HAP-1 (cell line): ENCODE data around the gene KCNQ1.

Experiments
- DNase-seq, 2 experiments: peaks; one replicate each; pipeline ENCODE4 v3.0.0-alpha.2; 2016 to 2020; ENCODE audit warnings: low spot score in 2 of 2
- H3K27me3 ChIP-seq: fragments of 250-450 bp; sonication (Bioruptor Pico); 2 replicates; pipeline ENCODE4 v1.5.1; 2020; ENCODE audit warnings: low read depth, mild to moderate bottlenecking, moderate library complexity
- H3K36me3 ChIP-seq: fragments of 250-450 bp; sonication (Bioruptor Pico); replicated peaks from 2 replicates; pipeline ENCODE4 v1.5.1; 2020; ENCODE audit warnings: mild to moderate bottlenecking
- H3K4me1 ChIP-seq: fragments of 250-450 bp; sonication (Bioruptor Pico); 2 replicates; pipeline ENCODE4 v1.5.1; 2020; ENCODE audit warnings: mild to moderate bottlenecking
- H3K4me3 ChIP-seq: fragments of 250-450 bp; sonication (Bioruptor Pico); 2 replicates; pipeline ENCODE4 v1.5.1; 2020; ENCODE audit warnings: mild to moderate bottlenecking, moderate library complexity
- H3K9me3 ChIP-seq: fragments of 250-450 bp; sonication (Bioruptor Pico); 2 replicates; pipeline ENCODE4 v1.5.1; 2020; ENCODE audit warnings: mild to moderate bottlenecking, moderate library complexity
- in situ Hi-C: fragments of 300-500 bp; cut with MboI; formaldehyde crosslinking; loops from 3 replicates; pipeline ENCODE4 v1.14.3; 2020; ENCODE audit warnings: low sequenced_read_pairs, inconsistent platforms, mixed read lengths

The KCNQ1 gene

GRCh38 chr11:2577031-2577990, 132.5 kb downstream of the KCNQ1 start:
- no peaks in the 10 kb centered on the region for H3K9me3 ChIP-seq
- H3K4me3 ChIP-seq: no peak overlapping the region
- H3K27me3 ChIP-seq: no peaks in the 10 kb centered on the region
- in situ Hi-C loops: no loop called here
- DNase-seq: no peak
- H3K4me1 ChIP-seq: no peaks in the 10 kb centered on the region
- no peaks in the 10 kb centered on the region for H3K36me3 ChIP-seq

- Histone ChIP-seq H3K9me3 (no peaks in the 10 kb centered on the region), H3K4me1 (no peaks in the 10 kb centered on the region), H3K27me3 (no peaks in the 10 kb centered on the region), H3K36me3 (no peaks in the 10 kb centered on the region), H3K4me3 (no peak overlapping the region)
- in situ Hi-C loops: no loop called here
- no peak for DNase-seq
Measured at GRCh38 chr11:2577991-2578928, 133.5 kb downstream of the KCNQ1 start.

DNA sequence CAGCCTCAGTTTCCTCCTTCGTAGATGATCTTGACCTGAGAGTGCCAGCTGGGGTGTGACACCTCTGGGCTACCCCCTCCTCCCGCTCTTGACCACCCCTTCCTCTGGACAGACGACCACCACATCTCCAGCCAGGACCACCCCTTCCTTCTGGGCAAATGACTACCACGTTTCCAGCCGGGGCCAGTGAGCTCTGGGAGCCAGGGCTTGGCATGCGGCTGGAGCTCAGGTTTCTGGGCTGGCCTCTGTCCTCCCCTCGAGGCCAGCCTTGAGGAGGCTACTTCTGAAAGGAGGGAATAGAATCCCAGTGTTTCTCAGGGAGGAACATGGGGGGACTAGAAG, 134.1 kb downstream of the KCNQ1 start:
- in situ Hi-C loops: no loop called here
- Histone ChIP-seq H3K4me1 (no peaks in the 10 kb centered on the region), H3K36me3 (no peaks in the 10 kb centered on the region), H3K27me3 (no peaks in the 10 kb centered on the region), H3K9me3 (no peaks in the 10 kb centered on the region), H3K4me3 (no peak overlapping the region)
- DNase-seq: no peak

- no peaks in the 10 kb centered on the region for H3K9me3 ChIP-seq
- H3K4me3 ChIP-seq: no peak overlapping the region
- peak in 1 of 2 experiments; percentile 7 for DNase-seq
- H3K4me1 ChIP-seq: no peaks in the 10 kb centered on the region
- in situ Hi-C loops: no loop called here
- H3K27me3 ChIP-seq: no peaks in the 10 kb centered on the region
- no peaks in the 10 kb centered on the region for H3K36me3 ChIP-seq
Measured at GRCh38 chr11:2579315-2580060, 134.7 kb downstream of the KCNQ1 start.

- Histone ChIP-seq H3K27me3 (no peaks in the 10 kb centered on the region), H3K36me3 (no peaks in the 10 kb centered on the region), H3K4me1 (no peaks in the 10 kb centered on the region), H3K9me3 (no peaks in the 10 kb centered on the region), H3K4me3 (no peak overlapping the region)
- peak in 1 of 2 experiments; percentile 7 for DNase-seq
- in situ Hi-C loops: no loop called here
Measured at GRCh38 chr11:2580061-2580421, 135.2 kb downstream of the KCNQ1 start.

DNA sequence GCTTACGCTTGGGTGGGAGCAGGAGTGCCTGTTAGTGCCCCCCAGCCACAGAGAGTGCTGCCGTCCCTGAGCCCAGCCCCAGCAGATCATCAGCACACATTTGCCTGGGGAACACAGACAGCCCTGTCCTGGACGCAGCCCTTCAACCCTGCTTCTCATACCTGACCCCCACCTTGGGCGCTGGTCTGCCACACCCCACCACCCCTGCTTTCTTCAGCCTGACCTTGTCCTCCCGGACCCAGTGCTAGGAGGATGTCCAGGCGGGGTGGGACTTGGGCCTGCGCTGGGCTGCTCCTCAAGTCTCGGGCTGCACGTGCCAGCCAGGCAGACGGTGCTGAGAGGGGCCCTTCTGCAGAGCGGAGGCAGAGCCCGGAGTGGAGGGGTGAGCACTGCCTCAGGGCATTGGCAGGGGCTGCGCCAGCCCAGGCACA, 135.8 kb downstream of the KCNQ1 start:
- no peak overlapping the region for H3K4me3 ChIP-seq
- H3K4me1 ChIP-seq: no peaks in the 10 kb centered on the region
- in situ Hi-C loops: no loop called here
- no peaks in the 10 kb centered on the region for H3K36me3 ChIP-seq
- peak in 1 of 2 experiments; percentile 2 for DNase-seq
- H3K9me3 ChIP-seq: no peaks in the 10 kb centered on the region
- H3K27me3 ChIP-seq: no peaks in the 10 kb centered on the region

GRCh38 chr11:2581151-2581930, 136.5 kb downstream of the KCNQ1 start:
- DNase-seq: peak in 1 of 2 experiments; percentile 7
- Histone ChIP-seq H3K4me3 (no peak overlapping the region), H3K4me1 (no peaks in the 10 kb centered on the region), H3K9me3 (no peaks in the 10 kb centered on the region), H3K36me3 (no peaks in the 10 kb centered on the region), H3K27me3 (no peaks in the 10 kb centered on the region)
- in situ Hi-C loops: no loop called here

GRCh38 chr11:2581931-2582350, 137.1 kb downstream of the KCNQ1 start:
- H3K36me3 ChIP-seq: no peaks in the 10 kb centered on the region
- H3K27me3 ChIP-seq: no peaks in the 10 kb centered on the region
- H3K4me1 ChIP-seq: no peaks in the 10 kb centered on the region
- H3K4me3 ChIP-seq: no peak overlapping the region
- DNase-seq: peak in 1 of 2 experiments; percentile 4
- H3K9me3 ChIP-seq: no peaks in the 10 kb centered on the region
- in situ Hi-C loops: no loop called here

DNA sequence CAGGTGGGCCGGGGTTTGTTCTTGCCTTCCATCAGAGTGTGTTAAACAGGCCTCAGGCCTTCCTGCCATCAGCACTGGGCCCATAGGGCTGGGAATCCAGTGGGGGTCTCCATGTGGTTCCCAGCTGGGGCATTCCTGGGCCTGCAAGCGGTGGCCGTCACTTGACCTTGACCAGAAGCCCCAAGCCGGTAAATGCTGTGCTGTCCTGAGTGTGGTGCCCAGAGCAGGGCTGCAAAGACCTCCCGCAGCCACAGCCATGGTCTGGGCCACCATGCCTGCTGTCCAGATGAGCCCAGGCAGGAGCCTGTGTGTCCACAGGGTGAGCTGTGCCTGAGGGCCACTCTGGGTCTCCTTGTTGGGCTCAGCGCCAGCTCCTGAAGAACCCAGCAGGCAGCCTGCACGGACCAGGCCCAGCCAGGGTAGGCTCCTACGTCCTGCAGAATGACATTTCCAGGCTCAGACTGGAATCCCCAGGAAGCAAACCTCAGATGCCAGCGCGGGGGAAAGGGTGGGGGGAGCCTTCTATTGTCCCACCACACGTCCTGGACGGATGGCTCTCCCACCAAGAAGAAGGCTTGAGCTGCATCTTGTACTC, 137.6 kb downstream of the KCNQ1 start:
- Histone ChIP-seq H3K4me3 (no peak overlapping the region), H3K9me3 (no peaks in the 10 kb centered on the region), H3K36me3 (no peaks in the 10 kb centered on the region), H3K4me1 (no peaks in the 10 kb centered on the region), H3K27me3 (no peaks in the 10 kb centered on the region)
- DNase-seq: peak in 1 of 2 experiments; percentile 5
- in situ Hi-C loops: no loop called here

DNA sequence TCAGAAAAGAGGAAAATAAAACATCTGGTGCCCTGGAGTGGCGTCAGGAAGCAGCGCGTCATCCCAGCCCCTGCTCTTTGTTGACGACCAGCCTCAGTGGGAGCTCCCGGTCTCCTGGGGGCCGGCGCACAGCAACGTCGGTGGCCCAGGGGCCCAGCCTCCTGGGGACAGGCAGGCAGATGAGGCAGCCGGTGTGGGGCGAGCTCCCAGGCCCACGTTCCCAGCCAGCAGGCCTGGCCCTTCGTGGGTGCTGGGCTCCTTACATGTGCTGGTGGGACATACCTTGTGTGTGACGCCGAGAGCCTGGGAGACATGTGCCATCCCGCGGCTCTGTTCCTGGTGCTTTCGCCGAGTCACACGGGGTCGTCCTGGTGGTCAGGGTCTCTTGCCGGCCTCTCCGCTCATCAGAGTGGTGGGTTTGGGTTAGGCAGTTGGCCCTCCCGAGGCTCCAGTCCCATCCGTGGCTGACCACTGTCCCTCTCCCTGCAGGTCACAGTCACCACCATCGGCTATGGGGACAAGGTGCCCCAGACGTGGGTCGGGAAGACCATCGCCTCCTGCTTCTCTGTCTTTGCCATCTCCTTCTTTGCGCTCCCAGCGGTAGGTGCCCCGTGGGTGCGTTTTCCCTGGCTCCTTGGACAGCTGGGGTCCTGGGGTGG, 138.3 kb downstream of the KCNQ1 start:
- in situ Hi-C loops: no loop called here
- H3K9me3 ChIP-seq: no peaks in the 10 kb centered on the region
- DNase-seq: peak in 1 of 2 experiments; percentile 4
- H3K27me3 ChIP-seq: no peaks in the 10 kb centered on the region
- no peaks in the 10 kb centered on the region for H3K36me3 ChIP-seq
- no peak overlapping the region for H3K4me3 ChIP-seq
- no peaks in the 10 kb centered on the region for H3K4me1 ChIP-seq

DNA sequence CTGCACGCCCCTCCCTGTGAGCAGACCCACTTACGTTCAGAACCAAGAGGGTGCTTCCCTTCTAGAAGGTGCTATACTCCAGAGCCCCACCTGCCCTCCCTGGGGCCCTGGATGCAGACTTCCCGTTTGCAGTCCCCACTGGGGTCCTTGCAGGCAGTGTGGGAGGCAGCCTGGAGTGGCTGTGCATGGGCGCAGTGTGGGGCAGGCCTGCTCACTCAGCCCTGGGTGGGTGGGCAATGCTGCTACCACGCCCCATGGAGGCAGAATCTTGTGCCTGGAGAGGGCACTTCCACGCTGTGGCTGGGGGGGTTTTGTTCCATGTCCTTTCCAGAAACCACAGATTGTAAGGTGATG, 138.8 kb downstream of the KCNQ1 start:
- Histone ChIP-seq H3K4me1 (no peaks in the 10 kb centered on the region), H3K27me3 (no peaks in the 10 kb centered on the region), H3K4me3 (no peak overlapping the region), H3K9me3 (no peaks in the 10 kb centered on the region), H3K36me3 (no peaks in the 10 kb centered on the region)
- peak in 1 of 2 experiments; percentile 3 for DNase-seq
- in situ Hi-C loops: no loop called here

GRCh38 chr11:2584434-2584811, 139.6 kb downstream of the KCNQ1 start:
- H3K4me3 ChIP-seq: no peak overlapping the region
- in situ Hi-C loops: no loop called here
- no peaks in the 10 kb centered on the region for H3K4me1 ChIP-seq
- no peaks in the 10 kb centered on the region for H3K36me3 ChIP-seq
- H3K9me3 ChIP-seq: no peaks in the 10 kb centered on the region
- no peaks in the 10 kb centered on the region for H3K27me3 ChIP-seq
- no peak for DNase-seq
